SK-N-SH (cell line): ENCODE results near the gene MAP2K3. TPM values are rescaled to one million over a fixed set of nuclear protein-coding genes. Genes with fewer than 3 reads are reported as not detected.
A peak's percentile ranks its signal among the peaks of the same experiment; 100 is the strongest.

Experiments
- CTCF ChIA-PET: fragments of 300-600, 350-600 bp; formaldehyde crosslinking; extraction: SDS; loops from one replicate; lab custom pipeline; 2021; lab: Yijun Ruan, JAX
- POLR2A ChIA-PET: fragments of 350-600 bp; sonication (Branson Sonifier 250); formaldehyde crosslinking; extraction: SDS; loops from one replicate; lab custom pipeline; 2020; ENCODE audit warnings: antibody characterized with exemption, inconsistent platforms; lab: Yijun Ruan, JAX
- DNase-seq: peaks from one replicate; pipeline ENCODE4 v3.0.0; 2012
- H2AFZ ChIP-seq: fragments of 200-600 bp; sonication (generic); 2 replicates; pipeline ENCODE4 v1.8.1; 2016; ENCODE audit warnings: antibody characterized with exemption, mild to moderate bottlenecking, low read depth
- H3F3A ChIP-seq: fragments of 200-600 bp; sonication (generic); replicated peaks from 2 replicates; pipeline ENCODE3; 2016; ENCODE audit warnings: antibody characterized with exemption, mild to moderate bottlenecking; ENCODE audit not compliant: insufficient read depth
- H3K27ac ChIP-seq, 2 experiments: fragments of 200-500 bp in 1 of 2; fragments of 200-600 bp in 1 of 2; sonication (Bioruptor generic) in 1 of 2; sonication (generic), shearing (Covaris generic) in 1 of 2; 2 replicates each; pipeline versions ENCODE4 v1.5.1 to v1.6.1; 2014 to 2016; ENCODE audit warnings: low read depth in 2 of 2, inconsistent platforms in 1 of 2, low read length in 1 of 2, mild to moderate bottlenecking in 1 of 2, mixed read lengths in 1 of 2
- H3K27me3 ChIP-seq: fragments of 200-600 bp; sonication (generic), shearing (Covaris generic); 2 replicates; pipeline ENCODE4 v1.6.1; 2016; ENCODE audit warnings: mixed run types; ENCODE audit not compliant: insufficient read depth
- H3K36me3 ChIP-seq, 2 experiments: fragments of 200-500 bp in 1 of 2; fragments of 200-600 bp in 1 of 2; sonication (Bioruptor generic) in 1 of 2; sonication (generic) in 1 of 2; replicated peaks in 1 of 2; 2 replicates each; pipeline versions ENCODE3 to v1.5.1; 2014 to 2016; ENCODE audit warnings: low read length in 1 of 2, mild to moderate bottlenecking in 1 of 2; ENCODE audit not compliant: insufficient read depth in 2 of 2, control insufficient read depth in 1 of 2
- H3K4me1 ChIP-seq, 2 experiments: fragments of 200-500 bp in 1 of 2; fragments of 200-600 bp in 1 of 2; sonication (Bioruptor generic) in 1 of 2; sonication (generic), shearing (Covaris generic) in 1 of 2; 2 replicates each; pipeline versions ENCODE4 v1.5.1 to v1.6.1; 2014 to 2016; ENCODE audit warnings: low read depth in 1 of 2, low read length in 1 of 2, mixed run types in 1 of 2; ENCODE audit not compliant: insufficient read depth in 2 of 2, control insufficient read depth in 1 of 2
- H3K4me2 ChIP-seq: fragments of 200-600 bp; sonication (generic), shearing (Covaris generic); 2 replicates; pipeline ENCODE4 v1.6.1; 2017; ENCODE audit warnings: mixed run types
- H3K4me3 ChIP-seq, 2 experiments: fragments of 200-500 bp in 1 of 2; fragments of 200-600 bp in 1 of 2; sonication (Bioruptor generic) in 1 of 2; sonication (generic), shearing (Covaris generic) in 1 of 2; 2 replicates each; pipeline versions ENCODE4 v1.5.1 to v1.8.1; 2014 to 2016; ENCODE audit warnings: low read depth in 2 of 2, inconsistent platforms in 1 of 2, low read length in 1 of 2, mild to moderate bottlenecking in 1 of 2, mixed read lengths in 1 of 2, moderate library complexity in 1 of 2
- H3K79me2 ChIP-seq: fragments of 200-600 bp; sonication (generic); 2 replicates; pipeline ENCODE4 v1.8.1; 2017; ENCODE audit warnings: mild to moderate bottlenecking; ENCODE audit not compliant: insufficient read depth
- H3K9ac ChIP-seq: fragments of 200-600 bp; sonication (generic); 2 replicates; pipeline ENCODE4 v1.6.1; 2017; ENCODE audit warnings: mixed run types
- H3K9me2 ChIP-seq: fragments of 200-600 bp; sonication (generic); 2 replicates; pipeline ENCODE4 v1.6.1; 2017; ENCODE audit warnings: mixed run types
- H3K9me3 ChIP-seq: fragments of 200-600 bp; sonication (generic); 2 replicates; pipeline ENCODE4 v1.6.1; 2017; ENCODE audit warnings: mixed run types, mild to moderate bottlenecking, moderate library complexity
- H4K20me1 ChIP-seq: fragments of 200-600 bp; sonication (generic); 2 replicates; pipeline ENCODE4 v1.6.1; 2017; ENCODE audit warnings: mild to moderate bottlenecking, mixed run types; ENCODE audit not compliant: insufficient read depth
- CHD2 ChIP-seq: fragments of 150-350 bp; IDR thresholded peaks from 2 replicates; pipeline ENCODE4 v1.6.1; 2018; ENCODE audit warnings: low read length; ENCODE audit not compliant: partially characterized antibody
- CTCF ChIP-seq: fragments of 200-600 bp; sonication (generic); IDR thresholded peaks from 2 replicates; pipeline ENCODE4 v1.6.1; 2017; ENCODE audit warnings: antibody characterized with exemption, mild to moderate bottlenecking, moderate library complexity
- ELF1 ChIP-seq: IDR thresholded peaks from 2 replicates; pipeline ENCODE4 v1.4.0; 2012
- EP300 ChIP-seq, 2 experiments: IDR thresholded peaks; 2 replicates each; pipeline versions ENCODE4 v1.4.0 to v1.6.1; 2012; ENCODE audit warnings: borderline replicate concordance in 1 of 2, low read depth in 1 of 2, low read length in 1 of 2
- EZH2phosphoT487 ChIP-seq: fragments of 200-600 bp; sonication (generic); IDR thresholded peaks from 2 replicates; pipeline ENCODE4 v1.6.1; 2017; ENCODE audit warnings: low read depth, mixed run types, mild to moderate bottlenecking, antibody characterized with exemption, moderate library complexity, borderline replicate concordance
- FOSL2 ChIP-seq: IDR thresholded peaks from 2 replicates; pipeline ENCODE4 v1.4.0; 2012; ENCODE audit warnings: low read depth, mild to moderate bottlenecking, moderate library complexity, borderline replicate concordance
- FOXM1 ChIP-seq: IDR thresholded peaks from 2 replicates; pipeline ENCODE4 v1.4.0; 2012; ENCODE audit warnings: low read depth, mild to moderate bottlenecking
- GATA2 ChIP-seq: sonication (generic); formaldehyde crosslinking; IDR thresholded peaks from 2 replicates; pipeline ENCODE4 v1.5.0; 2020; ENCODE audit warnings: mild to moderate bottlenecking, missing genetic modification reagents
- JUND ChIP-seq: IDR thresholded peaks from 2 replicates; pipeline ENCODE4 v1.4.0; 2012
- MAX ChIP-seq: IDR thresholded peaks from 2 replicates; pipeline ENCODE4 v1.4.0; 2012; ENCODE audit warnings: low read depth
- MXI1 ChIP-seq: IDR thresholded peaks from 2 replicates; pipeline ENCODE4 v1.6.1; 2012; ENCODE audit warnings: mild to moderate bottlenecking, low read depth, low read length, improper control_type of control experiment
- NRF1 ChIP-seq: IDR thresholded peaks from 2 replicates; pipeline ENCODE4 v1.6.1; 2012; ENCODE audit warnings: low read depth, mild to moderate bottlenecking, low read length
- POLR2AphosphoS5 ChIP-seq: IDR thresholded peaks from 2 replicates; pipeline ENCODE4 v1.6.1; 2012; ENCODE audit warnings: low read depth, low read length
- REST ChIP-seq: IDR thresholded peaks from 2 replicates; pipeline ENCODE4 v1.6.1; 2012; ENCODE audit warnings: mild to moderate bottlenecking, low read depth, low read length, moderate library complexity
- RFX5 ChIP-seq: IDR thresholded peaks from 2 replicates; pipeline ENCODE4 v1.6.1; 2012; ENCODE audit warnings: mild to moderate bottlenecking, improper control_type of control experiment, low read length
- SIN3A ChIP-seq: IDR thresholded peaks from 2 replicates; pipeline ENCODE4 v1.6.1; 2012; ENCODE audit warnings: low read depth, mild to moderate bottlenecking, low read length, moderate library complexity, borderline replicate concordance
- TCF12 ChIP-seq: IDR thresholded peaks from 2 replicates; pipeline ENCODE4 v1.4.0; 2012
- TEAD4 ChIP-seq: IDR thresholded peaks from 2 replicates; pipeline ENCODE4 v1.4.0; 2012; ENCODE audit warnings: mild to moderate bottlenecking, borderline replicate concordance; ENCODE audit not compliant: insufficient read depth
- USF1 ChIP-seq: IDR thresholded peaks from 2 replicates; pipeline ENCODE4 v1.4.0; 2012; ENCODE audit warnings: low read depth, borderline replicate concordance
- USF2 ChIP-seq: fragments of 150-350 bp; IDR thresholded peaks from 2 replicates; pipeline ENCODE4 v1.6.1; 2017; ENCODE audit warnings: antibody characterized with exemption, low read length, low read depth, borderline replicate concordance
- YY1 ChIP-seq: IDR thresholded peaks from 2 replicates; pipeline ENCODE4 v1.4.0; 2012; ENCODE audit warnings: low read depth, mild to moderate bottlenecking
- WGBS: methylation state at CpG from one replicate; pipeline ENCODE4 v1.1.6; 2017; ENCODE audit warnings: low lambda C conversion rate; 5-methylcytosine and 5-hydroxymethylcytosine counted together
- polyA plus RNA-seq, 3 experiments: library from polyadenylated mRNA; depleted of rRNA; stranded (reverse); fragments of >200 nt; gene quantifications; 2 replicates each; pipeline ENCODE4 v1.2.3, GENCODE V29; 2012
- TF ChIP-seq, protein P1 (sequence below): IDR thresholded peaks from 2 replicates; pipeline ENCODE4 v1.4.0; 2012; ENCODE audit warnings: low read depth, borderline replicate concordance
- TF ChIP-seq, protein P2 (sequence below): fragments of 150-350 bp; IDR thresholded peaks from 2 replicates; pipeline ENCODE4 v1.6.1; 2016; ENCODE audit warnings: mild to moderate bottlenecking, low read depth, low read length

The MAP2K3 gene
- polyA plus RNA-seq, 1 of the 3 experiments (the other 2 are of a cell fraction): 30.0 TPM

- POLR2A ChIA-PET: no interaction called here
- H3K4me2 ChIP-seq: no peak overlapping the region
- TF ChIP-seq EZH2phosphoT487 (no peak), EP300 (IDR thresholded peaks at IDR 0.05; ENCODE audit: borderline replicate concordance in 1 of 2, low read depth in 1 of 2, low read length in 1 of 2) (peak in 1 of 2 experiments; percentile 81; a peak in 1 of 4 replicates), YY1 (no peak), MXI1 (no peak), FOXM1 (no peak), CTCF (no peak), USF2 (no peak), SIN3A (no peak; the same call in 1 of the 2 replicates), TCF12 (peak; percentile 87), ELF1 (no peak), MAX (peak; percentile 83), NRF1 (no peak), REST (0 out of 2 replicates have a peak, but pooled peaks have one; percentile 21), TEAD4 (peak; percentile 73; the same call in 1 of the 2 replicates), JUND (peak; percentile 93), FOSL2 (peak; percentile 99), USF1 (no peak), CHD2 (no peak), RFX5 (no peak), GATA2 (CRISPR knock-in tag) (no peak), POLR2AphosphoS5 (peak; percentile 59; the same call in 1 of the 2 replicates)
- TF ChIP-seq, protein P1, sequence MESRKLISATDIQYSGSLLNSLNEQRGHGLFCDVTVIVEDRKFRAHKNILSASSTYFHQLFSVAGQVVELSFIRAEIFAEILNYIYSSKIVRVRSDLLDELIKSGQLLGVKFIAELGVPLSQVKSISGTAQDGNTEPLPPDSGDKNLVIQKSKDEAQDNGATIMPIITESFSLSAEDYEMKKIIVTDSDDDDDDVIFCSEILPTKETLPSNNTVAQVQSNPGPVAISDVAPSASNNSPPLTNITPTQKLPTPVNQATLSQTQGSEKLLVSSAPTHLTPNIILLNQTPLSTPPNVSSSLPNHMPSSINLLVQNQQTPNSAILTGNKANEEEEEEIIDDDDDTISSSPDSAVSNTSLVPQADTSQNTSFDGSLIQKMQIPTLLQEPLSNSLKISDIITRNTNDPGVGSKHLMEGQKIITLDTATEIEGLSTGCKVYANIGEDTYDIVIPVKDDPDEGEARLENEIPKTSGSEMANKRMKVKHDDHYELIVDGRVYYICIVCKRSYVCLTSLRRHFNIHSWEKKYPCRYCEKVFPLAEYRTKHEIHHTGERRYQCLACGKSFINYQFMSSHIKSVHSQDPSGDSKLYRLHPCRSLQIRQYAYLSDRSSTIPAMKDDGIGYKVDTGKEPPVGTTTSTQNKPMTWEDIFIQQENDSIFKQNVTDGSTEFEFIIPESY: no peak; the same call in 1 of the 2 replicates
- TF ChIP-seq, protein P2, sequence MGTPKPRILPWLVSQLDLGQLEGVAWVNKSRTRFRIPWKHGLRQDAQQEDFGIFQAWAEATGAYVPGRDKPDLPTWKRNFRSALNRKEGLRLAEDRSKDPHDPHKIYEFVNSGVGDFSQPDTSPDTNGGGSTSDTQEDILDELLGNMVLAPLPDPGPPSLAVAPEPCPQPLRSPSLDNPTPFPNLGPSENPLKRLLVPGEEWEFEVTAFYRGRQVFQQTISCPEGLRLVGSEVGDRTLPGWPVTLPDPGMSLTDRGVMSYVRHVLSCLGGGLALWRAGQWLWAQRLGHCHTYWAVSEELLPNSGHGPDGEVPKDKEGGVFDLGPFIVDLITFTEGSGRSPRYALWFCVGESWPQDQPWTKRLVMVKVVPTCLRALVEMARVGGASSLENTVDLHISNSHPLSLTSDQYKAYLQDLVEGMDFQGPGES: no peak
Observed at GRCh38 chr17:21282231-21282630, 2.3 kb upstream of the MAP2K3 start.

More at GRCh38 chr17:21282231-21282630, 2.3 kb upstream of the MAP2K3 start:
- peak overlapping the region; percentile 24; the same call in 1 of the 2 replicates for H3K9ac ChIP-seq
- H3K4me3 ChIP-seq: no peak overlapping the region
- H3K4me1 ChIP-seq: peaks cover 18 to 33% of the 10 kb centered on the region in 2 experiments
- H3K27ac ChIP-seq: peak overlapping the region in 1 of 2 experiments; percentile 86; a peak in 2 of 4 replicates
- DNase-seq: no peak
- peaks cover 36% of the 10 kb centered on the region for H3F3A ChIP-seq
- H4K20me1 ChIP-seq: peaks cover 17% of the 10 kb centered on the region
- H3K9me2 ChIP-seq: no peaks in the 10 kb centered on the region
- H3K36me3 ChIP-seq: no peaks in the 10 kb centered on the region
- 2% methylated on average over 5 of the region's 5 CpGs for WGBS
- no peaks in the 10 kb centered on the region for H3K27me3 ChIP-seq
- no peak overlapping the region for H2AFZ ChIP-seq
- peaks cover 26% of the 10 kb centered on the region for H3K79me2 ChIP-seq
- no peaks in the 10 kb centered on the region for H3K9me3 ChIP-seq
- CTCF ChIA-PET: interaction anchor here (0.8 to 6.1 kb wide), 6 partner anchors 94 to 229 kb away, joined by 3 to 70 read pairs (median 7); partner anchors contain the start of gene KCNJ12
